Fibroblast of lung (primary cell): ENCODE data around the gene CALCR. TPM values are rescaled to one million over a fixed set of nuclear protein-coding genes. Genes with fewer than 3 reads are reported as not detected.

Experiments
- DNase-seq, 2 donors: peaks; one replicate each; pipeline versions ENCODE4 v3.0.0 to v3.0.0-alpha.2; 2010; ENCODE audit warnings: low read depth in 2 of 2
- H2AFZ ChIP-seq: 2 replicates; pipeline ENCODE4 v1.5.1; 2012; ENCODE audit warnings: low read length, control low read depth, inconsistent platforms
- H3K27ac ChIP-seq: 2 replicates; pipeline ENCODE4 v1.5.1; 2011; ENCODE audit warnings: low read length, control low read depth; ENCODE audit not compliant: insufficient read depth
- H3K27me3 ChIP-seq: 2 replicates; pipeline ENCODE4 v1.5.1; 2011; ENCODE audit warnings: mild to moderate bottlenecking, low read length; ENCODE audit not compliant: control insufficient read depth, insufficient read depth
- H3K36me3 ChIP-seq: 2 replicates; pipeline ENCODE4 v1.5.1; 2011; ENCODE audit warnings: low read length; ENCODE audit not compliant: control insufficient read depth, insufficient read depth
- H3K4me1 ChIP-seq: 2 replicates; pipeline ENCODE4 v1.5.1; 2011; ENCODE audit warnings: low read length; ENCODE audit not compliant: control insufficient read depth, insufficient read depth; ENCODE audit errors: extremely low read depth
- H3K4me2 ChIP-seq: 2 replicates; pipeline ENCODE4 v1.5.1; 2011; ENCODE audit warnings: low read length, control low read depth; ENCODE audit not compliant: insufficient read depth; ENCODE audit errors: extremely low read depth
- H3K4me3 ChIP-seq, 4 experiments: fragments of 200-600 bp in 1 of 4; sonication (generic) in 1 of 4; replicated peaks in 1 of 4; 2 replicates each; pipeline ENCODE4 v1.5.1; 2011 to 2016; ENCODE audit warnings: low read length in 4 of 4, low read depth in 3 of 4, mild to moderate bottlenecking in 3 of 4, control low read depth in 2 of 4, inconsistent platforms in 1 of 4, mixed read lengths in 1 of 4; ENCODE audit not compliant: insufficient read depth in 1 of 4; ENCODE audit errors: control extremely low read depth in 1 of 4
- H3K79me2 ChIP-seq: 2 replicates; pipeline ENCODE4 v1.5.1; 2012; ENCODE audit warnings: mild to moderate bottlenecking, low read length, inconsistent platforms; ENCODE audit not compliant: control insufficient read depth, insufficient read depth
- H3K9ac ChIP-seq: 2 replicates; pipeline ENCODE4 v1.5.1; 2011; ENCODE audit warnings: mild to moderate bottlenecking, low read length, control low read depth; ENCODE audit not compliant: insufficient read depth
- H3K9me3 ChIP-seq: 2 replicates; pipeline ENCODE4 v1.5.1; 2012; ENCODE audit warnings: low read depth, low read length; ENCODE audit not compliant: control insufficient read depth, insufficient read depth
- H4K20me1 ChIP-seq: 2 replicates; pipeline ENCODE4 v1.5.1; 2011; ENCODE audit warnings: low read length; ENCODE audit not compliant: control insufficient read depth, insufficient read depth; ENCODE audit errors: extremely low read depth
- EZH2 ChIP-seq: IDR thresholded peaks from 2 replicates; pipeline ENCODE4 v1.5.1; 2012; ENCODE audit warnings: low read length, control low read depth, mild to moderate bottlenecking; ENCODE audit errors: missing control alignments
- polyA plus RNA-seq, 2 donors: library from polyadenylated mRNA; depleted of rRNA in 1 of 2; stranded (reverse) in 1 of 2; unstranded in 1 of 2; fragments of >200 nt; gene quantifications; 2 replicates each; pipeline ENCODE4 v1.2.1, GENCODE V29; 2011 to 2012; ENCODE audit warnings: missing spikeins in 1 of 2
- total RNA-seq: library from RNA; depleted of rRNA; stranded (reverse); fragments of >200 nt; gene quantifications from 2 replicates; pipeline ENCODE4 v1.2.1, GENCODE V29; 2014
- TF ChIP-seq, protein P1 (sequence below), 2 donors: IDR thresholded peaks in 1 of 2; conservative IDR thresholded peaks in 1 of 2; 1 replicate in 1 of 2; 2 replicates in 1 of 2; pipeline ENCODE4 v1.5.1; 2011 to 2012; ENCODE audit warnings: low read length in 2 of 2, control low read depth in 1 of 2, inconsistent platforms in 1 of 2, low read depth in 1 of 2, mild to moderate bottlenecking in 1 of 2

The CALCR gene
- total and polyA plus RNA-seq, 2 donors (not counting 1 experiment from before 2014, with no cell fraction given): not detected

DNA sequence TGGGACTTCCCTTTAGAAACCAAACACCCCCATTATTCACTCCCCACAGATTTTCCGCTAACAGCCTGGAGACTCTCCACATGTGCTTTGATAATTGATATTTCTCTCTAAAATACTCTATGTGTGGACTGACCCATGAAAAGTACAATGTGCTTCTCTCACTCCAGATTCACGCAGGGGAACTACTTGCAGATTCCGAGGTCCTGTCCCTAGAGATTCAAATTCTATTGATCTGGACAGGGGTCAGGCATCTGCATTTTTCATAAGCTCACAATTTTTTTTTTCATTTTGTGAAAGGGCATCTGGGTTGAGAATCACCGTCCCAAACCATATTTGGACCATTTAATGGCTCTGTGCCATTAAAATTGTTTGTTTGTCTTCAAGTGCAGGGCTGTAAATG is 98.7 kb downstream of the CALCR start:
- TF ChIP-seq EZH2: no peak
- TF ChIP-seq, protein P1, sequence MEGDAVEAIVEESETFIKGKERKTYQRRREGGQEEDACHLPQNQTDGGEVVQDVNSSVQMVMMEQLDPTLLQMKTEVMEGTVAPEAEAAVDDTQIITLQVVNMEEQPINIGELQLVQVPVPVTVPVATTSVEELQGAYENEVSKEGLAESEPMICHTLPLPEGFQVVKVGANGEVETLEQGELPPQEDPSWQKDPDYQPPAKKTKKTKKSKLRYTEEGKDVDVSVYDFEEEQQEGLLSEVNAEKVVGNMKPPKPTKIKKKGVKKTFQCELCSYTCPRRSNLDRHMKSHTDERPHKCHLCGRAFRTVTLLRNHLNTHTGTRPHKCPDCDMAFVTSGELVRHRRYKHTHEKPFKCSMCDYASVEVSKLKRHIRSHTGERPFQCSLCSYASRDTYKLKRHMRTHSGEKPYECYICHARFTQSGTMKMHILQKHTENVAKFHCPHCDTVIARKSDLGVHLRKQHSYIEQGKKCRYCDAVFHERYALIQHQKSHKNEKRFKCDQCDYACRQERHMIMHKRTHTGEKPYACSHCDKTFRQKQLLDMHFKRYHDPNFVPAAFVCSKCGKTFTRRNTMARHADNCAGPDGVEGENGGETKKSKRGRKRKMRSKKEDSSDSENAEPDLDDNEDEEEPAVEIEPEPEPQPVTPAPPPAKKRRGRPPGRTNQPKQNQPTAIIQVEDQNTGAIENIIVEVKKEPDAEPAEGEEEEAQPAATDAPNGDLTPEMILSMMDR (conservative IDR thresholded peaks at IDR 0.05 in 1 of 2, IDR thresholded peaks at IDR 0.05 in 1 of 2; ENCODE audit: low read depth in 1 of 2, low read length in 2 of 2): no peak
- Histone ChIP-seq H2AFZ (no peak overlapping the region), H3K9me3 (no peaks in the 10 kb centered on the region), H4K20me1 (no peaks in the 10 kb centered on the region), H3K9ac (no peak overlapping the region), H3K36me3 (no peaks in the 10 kb centered on the region), H3K4me2 (no peak overlapping the region), H3K79me2 (no peaks in the 10 kb centered on the region), H3K27me3 (no peaks in the 10 kb centered on the region), H3K4me3 (no peak overlapping the region), H3K4me1 (no peaks in the 10 kb centered on the region), H3K27ac (no peak overlapping the region)
- no peak for DNase-seq

DNA sequence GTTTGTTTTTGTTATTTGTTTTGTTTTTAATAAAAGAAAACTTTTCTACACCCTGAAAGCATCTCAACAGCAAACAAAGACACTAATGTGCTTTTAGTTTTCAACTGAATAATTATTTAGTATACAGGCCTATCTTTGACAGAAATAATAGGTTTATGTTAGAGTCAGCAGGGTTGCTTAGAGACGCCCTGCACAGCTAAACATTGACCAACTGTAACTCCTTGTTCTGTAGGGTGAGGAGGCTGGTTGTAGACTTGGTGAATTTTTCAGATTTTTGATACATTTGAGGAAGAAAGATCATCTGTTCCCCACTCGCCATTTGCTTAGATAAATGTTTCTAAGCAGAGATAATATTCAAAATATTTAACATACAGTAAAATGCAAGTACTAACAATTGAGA is 103.1 kb downstream of the CALCR start:
- H3K4me2 ChIP-seq: no peak overlapping the region
- DNase-seq: no peak
- no peaks in the 10 kb centered on the region for H3K36me3 ChIP-seq
- no peaks in the 10 kb centered on the region for H3K27me3 ChIP-seq
- H3K4me1 ChIP-seq: no peaks in the 10 kb centered on the region
- no peak overlapping the region for H2AFZ ChIP-seq
- H3K9ac ChIP-seq: no peak overlapping the region
- no peak for TF ChIP-seq EZH2
- TF ChIP-seq, protein P1 (conservative IDR thresholded peaks at IDR 0.05 in 1 of 2, IDR thresholded peaks at IDR 0.05 in 1 of 2; ENCODE audit: low read depth in 1 of 2, low read length in 2 of 2): no peak
- no peak overlapping the region for H3K4me3 ChIP-seq
- no peaks in the 10 kb centered on the region for H3K9me3 ChIP-seq
- no peaks in the 10 kb centered on the region for H4K20me1 ChIP-seq
- no peak overlapping the region for H3K27ac ChIP-seq
- H3K79me2 ChIP-seq: no peaks in the 10 kb centered on the region

DNA sequence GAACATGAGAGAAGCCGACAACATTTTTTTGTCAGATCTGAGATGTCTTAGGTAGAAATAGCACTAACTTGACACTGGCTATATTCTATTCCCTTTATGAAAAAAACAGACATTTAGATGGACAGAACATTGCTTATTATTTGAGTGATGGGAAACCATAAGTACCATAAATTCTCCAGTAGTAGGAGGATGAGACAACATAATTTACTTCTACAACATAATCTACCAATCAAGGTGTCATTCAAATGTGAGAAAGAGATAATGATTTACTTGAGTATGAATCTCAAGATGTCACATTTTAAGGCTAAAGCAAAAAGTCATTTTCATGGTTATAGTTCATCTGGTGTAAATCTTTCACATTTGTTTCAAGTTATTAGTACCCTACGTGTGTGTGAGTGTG is 110.8 kb downstream of the CALCR start:
- Histone ChIP-seq H3K9me3 (no peaks in the 10 kb centered on the region), H3K36me3 (no peaks in the 10 kb centered on the region), H2AFZ (no peak overlapping the region), H3K9ac (no peak overlapping the region), H3K27ac (no peak overlapping the region), H3K79me2 (no peaks in the 10 kb centered on the region), H4K20me1 (no peaks in the 10 kb centered on the region), H3K4me1 (no peaks in the 10 kb centered on the region), H3K4me3 (no peak overlapping the region), H3K4me2 (no peak overlapping the region), H3K27me3 (no peaks in the 10 kb centered on the region)
- TF ChIP-seq, protein P1 (conservative IDR thresholded peaks at IDR 0.05 in 1 of 2, IDR thresholded peaks at IDR 0.05 in 1 of 2; ENCODE audit: low read depth in 1 of 2, low read length in 2 of 2): no peak
- no peak for TF ChIP-seq EZH2
- no peak for DNase-seq
